ENCODE data around the gene CXCL3. TPM values are rescaled to one million over a fixed set of nuclear protein-coding genes. Genes with fewer than 3 reads are reported as not detected.

CXCL3 gene
- total RNA-seq, 2 donors from 2014 or later, result 1.6 TPM; not detected in 1

- intact Hi-C loops (cut with DNase I), result no loop called here
- WGBS, 2 donors, result 50 to 62% methylated on average over 2 of the region's 2 CpGs
- H3K9me3 ChIP-seq, result no peaks in the 10 kb centered on the region
Measured at GRCh38 chr4:74059161-74059829, 20.8 kb upstream of the CXCL3 start.

GRCh38 chr4:74058048-74058651 lies 19.7 kb upstream of the CXCL3 start:
- DNase-seq, result no peak
- no peak for TF ChIP-seq POLR2A (IDR thresholded peaks at IDR 0.05)
- TF ChIP-seq CTCF (IDR thresholded peaks at IDR 0.05), result no peak
- H3K4me1 ChIP-seq, result no peaks in the 10 kb centered on the region
- no peak for ATAC-seq
- no peaks in the 10 kb centered on the region for H3K27me3 ChIP-seq
- H3K27ac ChIP-seq, result no peak overlapping the region
- intact Hi-C loops (cut with DNase I), result no loop called here
- H3K9me3 ChIP-seq, result no peaks in the 10 kb centered on the region
- no peak overlapping the region for H3K4me3 ChIP-seq
- no peaks in the 10 kb centered on the region for H3K36me3 ChIP-seq (replicated peaks in 1 of 2; ENCODE audit: insufficient read depth in 1 of 2, low read depth in 2 of 2)
- WGBS, 2 donors, result 92 to 94% methylated on average over 4 of the region's 4 CpGs

More at GRCh38 chr4:74059161-74059829, 20.8 kb upstream of the CXCL3 start:
- H3K27ac ChIP-seq, result no peak overlapping the region
- ATAC-seq (no peak), DNase-seq (no peak)
- TF ChIP-seq POLR2A (IDR thresholded peaks at IDR 0.05) (no peak), CTCF (IDR thresholded peaks at IDR 0.05) (no peak)
- no peak overlapping the region for H3K4me3 ChIP-seq
- peaks cover 9% of the 10 kb centered on the region for H3K4me1 ChIP-seq
- H3K36me3 ChIP-seq (replicated peaks in 1 of 2; ENCODE audit: insufficient read depth in 1 of 2, low read depth in 2 of 2), result no peaks in the 10 kb centered on the region
- H3K27me3 ChIP-seq, result no peaks in the 10 kb centered on the region

- H3K4me1 ChIP-seq, result no peaks in the 10 kb centered on the region
- H3K27ac ChIP-seq, result no peak overlapping the region
- ATAC-seq (no peak), DNase-seq (no peak)
- intact Hi-C loops (cut with DNase I), result no loop called here
- TF ChIP-seq CTCF (IDR thresholded peaks at IDR 0.05) (no peak), POLR2A (IDR thresholded peaks at IDR 0.05) (no peak)
- H3K36me3 ChIP-seq (replicated peaks in 1 of 2; ENCODE audit: insufficient read depth in 1 of 2, low read depth in 2 of 2), result no peaks in the 10 kb centered on the region
- no peaks in the 10 kb centered on the region for H3K27me3 ChIP-seq
- H3K9me3 ChIP-seq, result no peaks in the 10 kb centered on the region
- 13 to 14% methylated on average over 1 of the region's 1 CpG for WGBS, 2 donors
- no peak overlapping the region for H3K4me3 ChIP-seq
Measured at GRCh38 chr4:74057588-74057987, 19.1 kb upstream of the CXCL3 start.

GRCh38 chr4:74056858-74057562 lies 18.5 kb upstream of the CXCL3 start:
- intact Hi-C loops (cut with DNase I), result no loop called here
- TF ChIP-seq POLR2A (IDR thresholded peaks at IDR 0.05) (no peak), CTCF (IDR thresholded peaks at IDR 0.05) (no peak)
- H3K27me3 ChIP-seq, result no peaks in the 10 kb centered on the region
- no peaks in the 10 kb centered on the region for H3K9me3 ChIP-seq
- H3K27ac ChIP-seq, result no peak overlapping the region
- ATAC-seq (no peak), DNase-seq (no peak)
- no peaks in the 10 kb centered on the region for H3K4me1 ChIP-seq
- H3K4me3 ChIP-seq, result no peak overlapping the region
- no peaks in the 10 kb centered on the region for H3K36me3 ChIP-seq (replicated peaks in 1 of 2; ENCODE audit: insufficient read depth in 1 of 2, low read depth in 2 of 2)
- 50 to 70% methylated on average over 4 of the region's 4 CpGs for WGBS, 2 donors
